Astrocyte (in vitro differentiated cells and primary cell): ENCODE data around the gene TMEM258.

Source experiments
- EZH2 ChIP-seq: IDR thresholded peaks from 2 replicates; pipeline ENCODE4 v1.6.1; 2012; ENCODE audit warnings: mild to moderate bottlenecking, low read length, inconsistent platforms; ENCODE audit not compliant: insufficient read depth
- TF ChIP-seq, protein P1 (sequence below): IDR thresholded peaks from 2 replicates; pipeline ENCODE4 v1.5.1; 2011; ENCODE audit warnings: low read depth, mild to moderate bottlenecking, inconsistent platforms, low read length, moderate library complexity; ENCODE audit not compliant: insufficient read depth

DNA sequence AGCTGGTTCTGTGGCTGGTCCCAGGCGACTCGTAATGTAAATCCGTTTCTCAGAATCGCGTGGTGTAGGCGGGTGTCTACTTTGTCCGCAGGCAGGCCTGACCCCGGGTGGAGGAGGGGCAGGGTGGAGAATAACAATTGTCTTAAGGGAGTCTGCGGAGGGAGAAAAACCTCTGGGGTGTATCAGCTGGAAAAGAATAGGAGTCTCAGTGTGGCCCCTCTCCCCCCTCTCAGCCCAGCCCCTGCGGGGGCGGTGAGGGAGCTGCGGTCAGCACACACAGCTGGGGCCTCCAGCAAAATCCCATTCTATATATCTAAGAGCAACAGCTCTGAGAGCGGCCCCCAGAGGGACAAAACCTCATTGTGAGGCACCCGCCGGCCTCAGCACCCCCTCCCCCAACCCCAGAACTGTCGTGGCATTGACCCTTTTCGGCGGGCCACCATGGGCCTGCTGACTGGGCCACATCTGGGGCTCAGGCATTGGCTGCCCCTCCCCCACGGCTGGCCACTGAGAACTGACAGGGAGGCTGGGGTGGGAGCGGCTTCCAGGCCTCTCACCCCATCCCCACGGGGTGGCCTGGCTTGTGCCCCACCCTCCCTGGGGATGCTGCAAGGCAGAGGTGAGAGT, 42.7 kb downstream of the TMEM258 start:
- TF ChIP-seq EZH2: no peak
- TF ChIP-seq, protein P1, sequence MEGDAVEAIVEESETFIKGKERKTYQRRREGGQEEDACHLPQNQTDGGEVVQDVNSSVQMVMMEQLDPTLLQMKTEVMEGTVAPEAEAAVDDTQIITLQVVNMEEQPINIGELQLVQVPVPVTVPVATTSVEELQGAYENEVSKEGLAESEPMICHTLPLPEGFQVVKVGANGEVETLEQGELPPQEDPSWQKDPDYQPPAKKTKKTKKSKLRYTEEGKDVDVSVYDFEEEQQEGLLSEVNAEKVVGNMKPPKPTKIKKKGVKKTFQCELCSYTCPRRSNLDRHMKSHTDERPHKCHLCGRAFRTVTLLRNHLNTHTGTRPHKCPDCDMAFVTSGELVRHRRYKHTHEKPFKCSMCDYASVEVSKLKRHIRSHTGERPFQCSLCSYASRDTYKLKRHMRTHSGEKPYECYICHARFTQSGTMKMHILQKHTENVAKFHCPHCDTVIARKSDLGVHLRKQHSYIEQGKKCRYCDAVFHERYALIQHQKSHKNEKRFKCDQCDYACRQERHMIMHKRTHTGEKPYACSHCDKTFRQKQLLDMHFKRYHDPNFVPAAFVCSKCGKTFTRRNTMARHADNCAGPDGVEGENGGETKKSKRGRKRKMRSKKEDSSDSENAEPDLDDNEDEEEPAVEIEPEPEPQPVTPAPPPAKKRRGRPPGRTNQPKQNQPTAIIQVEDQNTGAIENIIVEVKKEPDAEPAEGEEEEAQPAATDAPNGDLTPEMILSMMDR: no peak
